GM13977 (cell line): ENCODE results near the gene SELENOI.

ENCODE experiments used
- DNase-seq: peaks from one replicate; pipeline ENCODE4 v3.0.0; 2012; ENCODE audit warnings: low spot score
- CTCF ChIP-seq: IDR thresholded peaks from 2 replicates; pipeline ENCODE4 v1.5.1; 2012; ENCODE audit warnings: mild to moderate bottlenecking, control low read depth; ENCODE audit not compliant: insufficient read depth; ENCODE audit errors: extremely low read depth, missing control alignments
- in situ Hi-C: fragments of 300-500 bp; cut with MboI; formaldehyde crosslinking; loops from one replicate; pipeline ENCODE4 v1.12.0; 2022; ENCODE audit warnings: low sequenced_read_pairs, low pct_unique_long_range_greater_than_20kb, mixed read lengths, inconsistent platforms; ENCODE audit not compliant: unreplicated experiment

Gene SELENOI

DNA sequence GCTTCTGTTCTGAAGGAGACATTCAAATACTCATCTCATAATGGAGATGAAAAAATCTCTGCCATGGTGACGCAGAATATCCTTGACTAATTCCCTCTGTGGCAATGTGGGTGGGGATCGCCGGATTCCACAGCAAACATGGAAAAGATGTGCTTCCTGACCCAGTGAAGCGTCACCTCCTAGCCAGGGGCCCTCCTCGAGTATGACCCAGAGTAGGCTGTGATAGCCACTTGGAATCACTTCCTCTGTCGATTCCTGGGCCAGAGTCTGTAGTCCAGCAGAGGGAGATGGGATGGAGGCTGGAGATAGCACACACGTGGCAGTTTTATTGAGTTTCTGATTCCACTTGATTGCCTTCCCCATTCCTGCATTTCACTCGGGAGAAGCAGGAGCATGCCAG, 92.6 kb downstream of the SELENOI start:
- DNase-seq, result no peak
- in situ Hi-C loops, result no loop called here
- TF ChIP-seq CTCF, result no peak

- in situ Hi-C loops, result no loop called here
- TF ChIP-seq CTCF, result no peak
- DNase-seq, result no peak
Observed at GRCh38 chr2:26438926-26439325, 93.0 kb downstream of the SELENOI start.

DNA sequence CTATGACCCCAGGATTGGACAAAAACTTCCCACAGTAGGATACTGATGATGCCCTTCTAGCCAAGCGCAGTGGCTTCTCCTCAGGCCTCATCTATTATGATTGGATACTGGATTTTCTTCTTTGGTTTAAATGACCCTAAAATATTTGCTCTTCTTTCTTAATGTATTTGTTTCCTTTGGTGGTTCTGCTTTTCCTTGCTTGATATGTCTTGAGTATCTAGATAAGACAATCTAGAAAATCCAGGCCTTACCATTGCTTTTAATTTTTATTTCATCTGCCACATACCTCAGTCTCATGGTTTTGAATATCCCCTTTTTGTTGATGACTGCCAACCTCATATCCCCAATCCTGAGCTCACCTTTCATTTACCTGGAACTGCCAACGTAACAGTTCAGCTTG, 96.4 kb downstream of the SELENOI start:
- no peak for DNase-seq
- TF ChIP-seq CTCF, result no peak
- in situ Hi-C loops, result no loop called here

GRCh38 chr2:26442707-26443106, 96.8 kb downstream of the SELENOI start:
- no peak for DNase-seq
- in situ Hi-C loops, result no loop called here
- no peak for TF ChIP-seq CTCF

DNA sequence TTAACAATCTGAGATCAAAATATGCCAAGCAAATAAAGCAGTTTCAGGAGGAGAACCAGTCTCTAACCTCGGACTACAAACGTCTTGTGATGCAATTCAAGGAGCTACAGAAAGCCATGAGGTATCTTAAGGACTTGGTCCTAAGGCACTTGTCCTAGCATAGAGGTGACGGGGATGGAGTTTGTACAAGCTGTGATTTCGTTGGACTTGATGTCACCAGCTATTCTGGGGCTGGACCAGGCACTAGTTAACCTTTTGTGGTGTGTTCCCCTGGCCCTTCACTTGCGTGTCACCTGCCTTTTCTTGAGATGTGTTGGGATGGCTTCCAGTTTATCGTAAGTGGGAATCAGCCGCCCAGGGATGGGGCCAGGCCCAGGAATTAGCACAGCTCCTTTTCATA, 98.3 kb downstream of the SELENOI start:
- TF ChIP-seq CTCF, result no peak
- in situ Hi-C loops, result no loop called here
- DNase-seq, result no peak
